HepG2 (cell line): ENCODE measurements around the gene IRX4.

Source experiments
- EP300 ChIP-seq, 3 experiments: sonication (generic) in 1 of 3; formaldehyde crosslinking in 1 of 3; IDR thresholded peaks; 2 replicates each; pipeline versions ENCODE4 v1.5.1 to v1.6.1; 2011 to 2020; ENCODE audit warnings: low read depth in 2 of 3, low read length in 2 of 3, borderline replicate concordance in 1 of 3, improper control_type of control experiment in 1 of 3, mild to moderate bottlenecking in 1 of 3, missing genetic modification reagents in 1 of 3, moderate library complexity in 1 of 3
- FOXJ3 ChIP-seq: sonication (generic); formaldehyde crosslinking; IDR thresholded peaks from 2 replicates; pipeline ENCODE4 v1.4.0; 2020; ENCODE audit warnings: missing genetic modification reagents, mild to moderate bottlenecking, borderline replicate concordance
- RBFOX2 ChIP-seq: fragments of 200-400 bp; formaldehyde crosslinking; IDR thresholded peaks from 2 replicates; pipeline ENCODE4 v1.6.1; 2017; ENCODE audit warnings: low read depth, mild to moderate bottlenecking, low read length

GRCh38 chr5:1905108-1905507 is 22.4 kb upstream of the IRX4 start:
- TF ChIP-seq EP300 (IDR thresholded peaks at IDR 0.05; ENCODE audit: low read depth in 2 of 2, low read length in 2 of 2) (no peak), EP300 (CRISPR knock-in tag; IDR thresholded peaks at IDR 0.05; ENCODE audit: borderline replicate concordance) (no peak), FOXJ3 (CRISPR knock-in tag) (no peak), RBFOX2 (no peak)
